GM19455 (cell line): Measurements from ENCODE around the gene CSH2.
"Not testable (repeated sequence)": the region's sequence is repeated elsewhere in the genome, so short reads cannot be mapped to it uniquely, and the experiment has no call there.

Experiments used
- ATAC-seq: cut with Tn5 transposase; IDR thresholded peaks from one replicate; pipeline ENCODE4 v1.9.1; 2021; ENCODE audit not compliant: unreplicated experiment

Gene CSH2

GRCh38 chr17:63873577-63873976 is at the start of gene CSH2:
Gene CSH2, minus strand, starts transcription at chr17:63873677. Its CDS starts 63 bp downstream, at chr17:63873614.
- not testable (repeated sequence) for ATAC-seq

DNA sequence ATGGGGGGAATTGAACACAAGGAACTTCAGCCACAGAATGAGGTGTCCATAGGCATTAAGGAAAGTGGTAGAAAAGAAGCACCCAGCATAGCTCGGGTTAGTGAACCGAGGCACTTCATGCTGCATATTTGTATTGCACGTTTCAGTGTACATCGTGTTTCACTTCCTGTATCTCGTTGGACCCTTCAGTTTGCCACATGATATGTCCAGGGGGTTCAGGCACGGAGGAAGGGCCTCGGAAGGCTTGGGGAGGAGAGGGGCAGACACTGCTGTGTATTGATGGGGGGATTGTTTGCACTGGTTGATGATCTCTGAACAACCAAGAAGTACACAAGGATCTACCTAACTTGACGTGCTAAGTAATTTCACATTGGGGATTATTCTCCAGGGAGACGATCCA is 48.9 kb upstream of the CSH2 start:
- not testable (repeated sequence) for ATAC-seq

DNA sequence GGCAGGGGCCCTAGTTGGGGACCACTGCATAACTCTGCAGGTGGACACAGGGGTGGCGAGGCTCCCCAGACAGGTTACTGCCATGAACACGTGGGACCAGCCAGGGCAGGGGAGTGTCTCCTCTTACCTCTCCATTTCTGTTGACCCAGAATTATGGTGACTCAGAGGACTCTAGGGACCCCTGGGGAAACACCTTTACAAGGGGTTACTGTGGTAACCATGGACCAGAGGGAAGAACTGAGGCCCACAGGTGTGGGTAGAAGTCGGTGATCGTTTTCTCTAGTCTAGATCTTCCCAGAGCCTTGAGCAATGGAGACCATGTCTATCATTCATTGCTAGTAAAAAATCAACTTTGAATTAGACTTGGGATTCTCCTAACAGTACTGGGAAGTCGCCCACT is 47.3 kb upstream of the CSH2 start:
- not testable (repeated sequence) for ATAC-seq

DNA sequence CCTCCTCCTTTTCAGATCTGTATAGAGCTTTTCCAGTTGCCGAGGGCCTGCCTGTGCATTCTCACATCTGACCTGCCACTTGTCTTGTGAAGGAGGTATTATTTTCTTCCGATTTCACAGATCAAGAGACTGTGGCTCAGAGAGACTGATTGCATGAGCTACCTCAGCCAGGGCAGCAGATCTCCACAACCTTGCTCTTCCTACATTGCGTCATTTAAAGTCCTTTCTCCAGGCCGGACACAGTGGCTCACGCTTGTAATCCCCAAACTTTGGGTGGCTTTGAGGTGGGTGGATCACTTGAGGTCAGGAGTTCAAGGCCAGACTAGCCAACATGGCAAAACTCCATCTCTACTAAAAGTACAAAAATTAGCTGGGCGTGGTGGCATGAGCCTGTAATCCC is 46.6 kb upstream of the CSH2 start:
- ATAC-seq, result not testable (repeated sequence)

DNA sequence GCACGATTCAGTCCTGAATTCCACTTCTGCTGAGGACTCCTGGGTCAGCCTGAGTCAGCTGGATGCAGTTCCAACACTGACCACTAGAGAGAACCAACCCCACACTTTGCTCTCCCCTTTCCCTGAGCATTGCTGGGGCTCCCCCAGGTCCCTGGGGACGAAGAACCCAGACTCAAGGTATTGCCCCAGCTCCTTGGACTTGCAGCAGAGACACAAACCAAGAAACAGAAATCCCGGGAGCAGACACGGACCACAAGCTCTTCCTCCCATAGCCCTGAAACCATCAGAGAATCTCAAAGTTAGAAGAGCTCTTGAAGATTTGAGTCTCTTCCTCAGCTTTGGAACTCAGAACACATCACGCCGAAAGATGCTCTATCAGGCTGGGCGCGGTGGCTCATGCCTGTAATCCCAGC is 45.8 kb upstream of the CSH2 start:
- ATAC-seq, result peak; percentile 73

DNA sequence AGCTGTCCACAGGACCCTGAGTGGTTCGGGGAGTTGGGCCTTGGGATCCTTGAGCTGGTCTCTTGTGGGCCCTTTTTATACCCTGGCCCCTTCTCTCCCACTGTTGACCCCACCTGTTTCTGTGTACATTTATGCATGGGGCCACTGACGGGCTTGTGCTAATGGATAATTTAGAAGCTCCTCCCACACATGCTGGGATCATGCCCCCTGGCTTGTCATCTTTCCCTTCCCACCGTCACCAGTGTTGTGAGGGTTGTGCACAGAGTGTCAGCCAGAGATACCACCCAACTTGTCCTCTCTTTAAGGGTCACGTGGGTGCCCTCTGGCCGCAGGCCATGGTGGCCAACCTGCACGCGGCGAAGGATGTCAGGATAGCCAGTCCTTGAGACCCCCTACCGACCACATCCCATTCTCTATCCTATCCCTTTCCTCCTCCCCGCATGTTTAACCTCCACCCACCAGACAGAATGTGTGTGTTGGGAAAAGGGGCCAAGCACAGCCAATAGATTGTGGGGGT is 45.4 kb upstream of the CSH2 start, which contains the start of gene GH1:
Gene GH1, minus strand, starts transcription at position 51 of the 517 bp plus-strand sequence. CDS start 63 bp downstream, outside the sequence.
- ATAC-seq, result not testable (repeated sequence)

DNA sequence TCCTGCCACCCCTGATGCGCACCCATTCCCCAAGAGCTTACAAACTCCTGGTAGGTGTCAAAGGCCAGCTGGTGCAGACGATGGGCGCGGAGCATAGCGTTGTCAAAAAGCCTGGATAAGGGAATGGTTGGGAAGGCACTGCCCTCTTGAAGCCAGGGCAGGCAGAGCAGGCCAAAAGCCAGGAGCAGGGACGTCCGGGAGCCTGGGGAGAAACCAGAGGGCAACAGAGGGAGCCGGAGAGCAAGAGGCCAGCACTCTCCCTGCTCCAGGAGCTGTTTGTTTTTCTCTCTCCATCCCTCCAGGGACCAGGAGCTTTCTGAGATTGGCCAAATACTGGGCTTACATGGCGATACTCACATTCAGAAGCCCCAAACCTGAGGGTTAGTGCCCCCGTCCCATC is 44.8 kb upstream of the CSH2 start:
- ATAC-seq, result no peak

DNA sequence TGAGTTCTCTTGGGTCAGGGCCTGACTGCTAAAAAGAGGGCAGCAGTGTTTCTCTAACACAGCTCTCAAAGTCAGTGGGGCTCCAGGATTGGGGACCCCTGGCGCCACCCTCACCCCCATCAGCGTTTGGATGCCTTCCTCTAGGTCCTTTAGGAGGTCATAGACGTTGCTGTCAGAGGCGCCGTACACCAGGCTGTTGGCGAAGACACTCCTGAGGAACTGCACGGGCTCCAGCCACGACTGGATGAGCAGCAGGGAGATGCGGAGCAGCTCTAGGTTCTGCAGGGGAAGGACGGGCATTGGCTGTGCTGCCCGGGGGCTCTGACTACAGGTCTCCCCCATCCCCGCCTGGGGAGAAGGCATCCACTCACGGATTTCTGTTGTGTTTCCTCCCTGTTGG is 44.2 kb upstream of the CSH2 start:
- ATAC-seq, result no peak

DNA sequence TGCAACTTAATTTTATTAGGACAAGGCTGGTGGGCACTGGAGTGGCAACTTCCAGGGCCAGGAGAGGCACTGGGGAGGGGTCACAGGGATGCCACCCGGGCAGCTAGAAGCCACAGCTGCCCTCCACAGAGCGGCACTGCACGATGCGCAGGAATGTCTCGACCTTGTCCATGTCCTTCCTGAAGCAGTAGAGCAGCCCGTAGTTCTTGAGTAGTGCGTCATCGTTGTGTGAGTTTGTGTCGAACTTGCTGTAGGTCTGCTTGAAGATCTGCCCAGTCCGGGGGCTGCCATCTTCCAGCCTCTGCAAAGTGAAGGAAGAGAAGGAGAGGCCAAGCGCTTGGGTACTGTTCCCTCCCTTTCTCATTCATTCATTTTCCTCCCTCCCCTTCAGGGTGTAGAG is 43.7 kb upstream of the CSH2 start:
- not testable (repeated sequence) for ATAC-seq

DNA sequence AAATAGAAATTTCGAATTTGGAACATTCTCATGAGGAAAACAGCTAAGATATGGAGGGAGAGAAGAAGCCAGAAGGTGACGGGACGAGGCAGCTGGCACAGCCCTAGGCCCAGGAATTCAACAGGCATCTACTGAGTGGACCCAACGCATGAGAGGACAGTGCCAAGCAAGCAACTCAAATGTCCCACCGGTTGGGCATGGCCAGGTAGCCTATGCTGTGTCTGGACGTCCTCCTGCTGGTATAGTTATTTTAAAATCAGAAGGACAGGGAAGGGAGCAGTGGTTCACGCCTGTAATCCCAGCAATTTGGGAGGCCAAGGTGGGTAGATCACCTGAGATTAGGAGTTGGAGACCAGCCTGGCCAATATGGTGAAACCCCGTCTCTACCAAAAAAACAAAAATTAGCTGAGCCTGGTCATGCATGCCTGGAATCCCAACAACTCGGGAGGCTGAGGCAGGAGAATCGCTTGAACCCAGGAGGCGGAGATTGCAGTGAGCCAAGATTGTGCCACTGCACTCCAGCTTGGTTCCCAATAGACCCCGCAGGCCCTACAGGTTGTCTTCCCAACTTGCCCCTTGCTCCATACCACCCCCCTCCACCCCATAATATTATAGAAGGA is 43.2 kb upstream of the CSH2 start:
- ATAC-seq, result no peak

DNA sequence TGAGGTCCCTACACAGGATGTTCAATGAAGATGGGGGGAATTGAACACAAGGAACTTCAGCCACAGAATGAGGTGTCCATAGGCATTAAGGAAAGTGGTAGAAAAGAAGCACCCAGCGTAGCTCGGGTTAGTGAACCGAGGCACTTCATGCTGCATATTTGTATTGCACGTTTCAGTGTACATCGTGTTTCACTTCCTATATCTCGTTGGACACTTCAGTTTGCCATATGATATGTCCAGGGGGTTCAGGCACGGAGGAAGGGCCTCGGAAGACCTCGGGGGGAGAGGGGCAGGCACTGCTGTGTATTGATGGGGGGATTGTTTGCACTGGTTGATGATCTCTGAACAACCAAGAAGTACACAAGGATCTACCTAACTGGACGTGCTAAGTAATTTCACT is 42.3 kb upstream of the CSH2 start:
- ATAC-seq, result not testable (repeated sequence)

DNA sequence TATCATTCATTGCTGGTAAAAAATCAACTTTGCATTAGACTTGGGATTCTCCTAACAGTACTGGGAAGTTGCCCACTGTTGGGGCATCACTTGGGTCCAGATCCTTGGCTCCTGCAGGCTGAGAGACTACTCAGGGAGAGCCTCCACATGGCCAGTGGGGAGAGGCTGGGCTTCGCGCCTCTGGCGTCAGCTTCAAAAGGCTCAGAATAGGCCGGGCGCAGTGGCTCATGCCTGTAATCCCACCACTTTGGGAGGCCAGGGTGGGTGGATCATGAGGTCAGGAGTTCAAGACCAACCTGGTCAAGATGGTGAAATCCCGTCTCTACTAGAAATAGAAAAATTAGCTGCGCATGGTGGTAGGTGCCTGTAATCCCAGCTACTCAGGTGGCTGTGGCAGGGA is 41.0 kb upstream of the CSH2 start:
- ATAC-seq, result no peak

- ATAC-seq, result no peak
Measured at GRCh38 chr17:63911657-63912100, 38.2 kb upstream of the CSH2 start.

GRCh38 chr17:63911041-63911635 is 37.7 kb upstream of the CSH2 start, which contains the start of gene CSHL1:
Gene CSHL1, minus strand, starts transcription at chr17:63911258. Its CDS starts 62 bp downstream, at chr17:63911196.
- no peak for ATAC-seq

DNA sequence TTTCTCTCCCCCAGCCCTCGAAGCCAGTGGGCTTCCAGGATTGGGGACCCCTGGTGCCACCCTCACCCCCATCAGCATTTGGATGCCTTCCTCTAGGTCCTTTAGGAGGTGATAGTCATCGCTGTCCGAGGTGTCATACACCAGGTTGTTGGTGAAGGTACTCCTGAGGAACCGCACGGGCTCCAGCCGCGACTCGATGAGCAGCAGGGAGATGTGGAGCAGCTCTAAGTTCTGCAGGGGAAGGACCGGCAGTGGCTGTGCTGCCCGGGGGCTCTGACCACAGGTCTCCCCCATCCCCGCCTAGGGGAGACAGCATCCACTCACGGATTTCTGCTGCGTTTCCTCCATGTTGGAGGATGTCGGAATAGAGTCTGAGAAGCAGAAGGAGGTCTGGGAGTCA is 36.6 kb upstream of the CSH2 start:
- no peak for ATAC-seq

- not testable (repeated sequence) for ATAC-seq
Measured at GRCh38 chr17:63909586-63909985, 36.1 kb upstream of the CSH2 start.

- ATAC-seq, result not testable (repeated sequence)
Measured at GRCh38 chr17:63907161-63907778, 33.8 kb upstream of the CSH2 start.

DNA sequence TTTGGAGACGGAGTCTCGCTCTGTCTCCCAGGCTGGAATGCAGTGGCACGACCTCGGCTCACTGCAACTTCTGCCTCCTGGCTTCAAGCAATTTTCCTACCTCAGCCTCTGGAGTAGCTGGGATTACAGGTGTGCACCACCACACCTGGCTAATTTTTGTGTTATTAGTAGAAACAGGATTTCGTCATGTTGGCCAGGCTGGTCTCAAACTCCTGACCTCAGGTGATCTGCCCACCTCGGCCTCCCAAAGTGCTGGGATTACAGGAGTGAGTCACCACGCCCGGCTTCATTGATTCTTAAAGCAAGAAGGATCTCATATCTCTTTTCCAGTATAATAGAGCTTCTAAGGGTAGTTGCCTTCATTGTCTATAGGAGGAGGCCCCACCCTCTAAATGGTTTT is 31.3 kb upstream of the CSH2 start:
- not testable (repeated sequence) for ATAC-seq

- ATAC-seq, result not testable (repeated sequence)
Measured at GRCh38 chr17:63903787-63904201, 30.3 kb upstream of the CSH2 start.

- ATAC-seq, result not testable (repeated sequence)
Measured at GRCh38 chr17:63901971-63902370, 28.5 kb upstream of the CSH2 start.

- not testable (repeated sequence) for ATAC-seq
Measured at GRCh38 chr17:63898899-63899798, 25.7 kb upstream of the CSH2 start.
